Endometrial microvascular endothelial cells (primary cell): ENCODE data around the gene GUCA2B. TPM values are rescaled to one million over a fixed set of nuclear protein-coding genes. Genes with fewer than 3 reads are reported as not detected.

Experiments used
- in situ Hi-C: cut with HindIII; loops from 2 replicates; pipeline ENCODE4 v1.10.0; 2017; ENCODE audit warnings: low sequenced_read_pairs, low pct_unique_long_range_greater_than_20kb; ENCODE audit errors: inconsistent ontology term
- total RNA-seq: library from RNA; depleted of rRNA; stranded (reverse); fragments of >200 nt; gene quantifications from one replicate; pipeline ENCODE4 v1.2.3, GENCODE V29; 2015; ENCODE audit errors: inconsistent ontology term

The GUCA2B gene
- total RNA-seq, 1 donor from 2014 or later = not detected

DNA sequence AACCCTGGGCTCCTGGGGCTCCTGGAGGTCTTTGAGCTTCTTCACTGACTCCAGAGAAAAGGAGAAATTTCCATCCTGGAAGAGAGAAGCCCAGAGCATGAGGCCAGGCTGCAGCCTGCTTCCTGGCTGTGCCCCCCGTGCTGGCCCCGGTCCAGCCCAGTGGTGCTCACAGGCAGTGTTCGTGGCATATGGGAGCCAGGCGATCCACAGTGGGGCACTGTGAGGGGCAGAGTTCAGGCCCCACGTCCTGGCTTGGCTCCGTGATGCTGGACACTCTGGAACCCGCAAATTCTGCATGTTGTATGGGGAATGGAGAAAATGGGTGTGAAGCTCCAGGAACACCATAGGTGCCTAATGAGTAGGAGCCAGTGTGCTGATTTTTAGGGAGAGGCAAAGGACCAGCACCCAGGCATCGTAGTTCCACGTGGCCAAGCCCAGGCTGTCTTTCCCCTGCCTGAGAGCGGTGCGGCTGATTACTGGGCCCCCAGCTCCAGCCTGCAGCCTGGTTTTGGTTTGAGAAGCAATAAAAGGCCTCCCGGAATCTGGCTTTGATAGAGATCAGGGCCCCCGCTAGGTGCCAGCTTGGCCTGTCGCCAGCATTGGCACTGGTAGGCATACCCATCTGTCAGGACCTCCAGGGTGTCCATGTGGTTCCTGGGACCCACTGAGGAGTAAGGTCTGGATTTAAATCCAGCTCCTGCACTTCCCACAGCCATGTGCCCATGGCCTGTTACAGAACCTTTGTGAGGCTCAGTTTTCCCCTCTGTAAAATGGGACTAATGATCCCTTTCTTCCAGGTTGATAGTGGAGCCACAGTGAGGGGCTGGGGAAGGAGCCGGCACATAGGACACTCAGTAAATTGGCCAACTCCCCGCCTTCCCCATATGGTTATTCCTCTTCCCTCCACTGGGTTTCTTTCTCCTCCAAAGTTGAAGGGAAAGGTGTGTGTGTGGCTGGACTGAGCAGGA is 10.6 kb downstream of the GUCA2B start:
- in situ Hi-C loops = no loop called here

DNA sequence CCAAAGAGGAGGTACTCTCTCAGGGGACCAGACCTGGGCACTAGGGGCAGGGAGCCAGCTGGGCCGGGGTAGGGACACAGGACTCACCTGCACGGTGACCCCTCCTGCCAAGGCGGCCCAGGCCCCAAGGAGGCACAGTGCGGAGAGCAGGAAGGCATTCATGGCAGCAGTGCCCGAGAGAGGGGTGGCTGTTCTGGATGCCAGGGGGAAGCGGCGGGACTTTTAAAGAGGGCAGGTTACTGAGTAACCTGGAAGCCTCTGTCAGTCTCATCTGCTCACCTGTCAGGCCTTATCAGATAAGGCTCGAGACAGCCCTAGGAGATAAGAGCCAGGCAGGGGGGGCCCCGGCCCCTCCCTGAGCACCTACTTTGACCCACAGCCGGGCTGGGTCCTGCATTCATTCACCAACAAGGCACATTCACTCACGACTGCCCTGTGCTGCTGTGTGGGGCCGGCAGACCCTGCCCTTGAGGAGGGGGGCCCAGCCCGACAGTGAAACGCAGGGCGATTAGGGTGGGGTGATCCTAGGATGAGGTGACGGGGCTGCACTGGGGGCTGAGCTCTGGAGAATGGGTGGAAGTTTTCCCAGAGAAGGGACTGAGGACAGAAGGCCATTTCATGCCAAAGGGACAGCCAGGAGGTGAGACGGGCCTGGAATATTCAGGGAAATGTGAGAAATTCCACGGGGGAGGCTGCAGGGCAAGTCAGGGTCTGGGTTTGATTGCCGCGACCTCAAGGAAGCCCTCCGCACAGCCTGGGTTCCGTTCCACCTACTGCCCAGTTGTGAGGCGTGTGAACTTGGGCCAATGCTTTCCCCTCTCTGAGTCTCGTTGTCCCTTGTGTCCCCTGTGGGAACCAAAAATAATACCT is 11.6 kb downstream of the GUCA2B start, which contains the start of gene GUCA2A:
Gene GUCA2A, minus strand, starts transcription at position 195 of the 870 bp plus-strand sequence. Its CDS starts 33 bp downstream, at position 162.
- in situ Hi-C loops = no loop called here

DNA sequence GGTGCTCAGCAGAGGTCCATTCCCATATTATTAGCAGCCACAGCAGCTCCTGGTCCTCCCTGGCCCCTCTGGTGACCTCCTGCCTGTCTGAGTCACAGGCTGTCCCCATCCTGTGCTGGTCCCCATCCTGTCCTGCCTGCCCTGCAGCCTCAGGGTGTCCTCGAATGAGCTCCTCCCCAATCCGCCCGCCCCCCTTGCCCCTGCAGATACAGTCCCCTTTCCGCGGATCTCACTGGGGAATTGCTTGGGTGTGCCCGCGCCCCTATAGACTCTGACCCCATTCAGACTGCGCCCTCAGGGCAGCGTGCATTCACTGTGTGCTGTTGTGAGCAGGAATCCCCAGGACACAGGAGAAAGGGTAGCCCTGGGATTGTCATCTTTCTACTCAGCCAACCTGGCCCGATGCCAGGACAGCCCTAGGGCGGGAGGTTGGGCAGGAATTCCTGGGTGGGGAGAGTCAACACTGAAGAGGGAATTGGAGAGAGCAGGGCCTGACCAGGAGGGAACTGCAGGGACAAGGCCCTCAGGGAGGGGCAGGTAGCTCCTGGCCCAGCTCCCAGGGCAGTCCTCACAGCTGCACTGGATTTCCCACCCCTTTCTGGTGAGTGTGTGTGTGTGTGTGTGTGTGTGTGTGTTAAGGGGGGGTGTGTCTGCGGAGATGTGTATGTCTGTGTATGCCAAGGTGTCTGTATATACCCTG is 12.5 kb downstream of the GUCA2B start:
- in situ Hi-C loops = no loop called here

DNA sequence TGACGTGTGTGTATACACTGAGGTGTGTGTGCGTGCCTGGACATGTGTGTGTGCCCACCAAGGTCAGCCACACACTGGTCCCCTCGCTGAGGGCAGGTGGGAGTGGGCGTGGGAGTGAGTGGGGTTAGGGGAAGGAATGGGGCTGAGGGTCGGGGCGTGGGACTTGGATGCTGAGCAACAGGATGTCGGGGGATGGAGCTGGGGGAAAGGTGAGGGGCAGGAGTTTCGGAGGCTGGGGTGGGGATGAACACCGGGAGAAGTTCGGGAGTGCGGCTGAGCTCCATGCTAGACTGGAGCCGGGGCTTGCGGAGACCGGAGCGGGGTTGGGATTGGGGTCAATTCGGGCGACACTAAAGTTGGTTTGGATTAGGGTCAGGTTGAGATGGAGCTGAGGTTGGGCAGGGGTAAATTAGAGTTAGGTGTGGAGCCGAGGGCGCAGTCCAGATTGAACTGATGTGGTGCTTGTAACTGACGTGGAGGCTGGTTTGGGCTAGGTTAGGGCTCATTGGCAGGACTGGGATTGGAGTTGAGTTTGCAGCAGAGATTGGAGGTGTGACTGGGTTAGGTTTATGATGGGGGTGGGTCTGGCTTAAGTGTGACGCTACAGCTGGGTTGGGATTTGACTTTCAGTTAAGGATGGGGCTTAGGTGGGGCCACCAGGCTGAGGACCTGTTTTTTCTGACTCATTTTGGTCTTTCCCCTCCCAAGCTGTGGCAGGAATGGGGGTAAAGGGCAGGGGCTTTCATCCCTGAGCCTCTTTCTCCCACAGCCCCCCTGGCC is 14.6 kb downstream of the GUCA2B start:
- in situ Hi-C loops = no loop called here

DNA sequence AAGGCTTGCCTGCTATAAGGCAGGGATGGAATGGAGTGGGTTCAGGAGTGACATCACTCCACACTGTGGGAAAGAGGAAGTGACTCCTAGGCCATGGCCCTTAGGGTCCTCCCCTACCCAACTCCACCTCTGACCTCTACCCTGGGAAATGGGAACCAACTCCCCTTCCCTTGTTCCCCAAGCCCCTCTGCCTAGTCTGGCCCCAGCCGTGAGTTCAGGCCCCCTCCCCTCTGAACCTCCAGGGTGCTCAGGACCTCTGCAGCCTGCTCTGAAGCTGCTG is 15.1 kb downstream of the GUCA2B start:
- in situ Hi-C loops = no loop called here

DNA sequence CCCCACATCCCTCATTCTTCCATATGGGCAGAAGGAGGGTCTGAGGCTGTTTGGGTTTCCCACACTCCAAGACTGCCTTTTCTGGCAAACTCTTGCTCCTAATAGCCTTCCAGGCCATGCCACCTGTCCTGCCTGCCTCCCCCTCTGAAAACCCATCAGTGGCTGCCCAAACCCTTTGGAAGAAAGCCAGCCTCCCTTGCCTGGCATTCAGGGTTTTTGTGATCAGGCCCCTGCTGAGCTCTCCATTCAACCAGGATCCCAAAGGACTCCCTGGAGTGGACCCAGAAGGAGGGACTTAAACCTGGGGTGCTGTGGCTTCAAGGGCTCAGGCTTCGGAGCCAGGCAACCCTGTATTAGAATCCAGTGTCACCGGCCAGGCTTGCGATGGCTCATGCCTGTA is 15.6 kb downstream of the GUCA2B start:
- in situ Hi-C loops = no loop called here

DNA sequence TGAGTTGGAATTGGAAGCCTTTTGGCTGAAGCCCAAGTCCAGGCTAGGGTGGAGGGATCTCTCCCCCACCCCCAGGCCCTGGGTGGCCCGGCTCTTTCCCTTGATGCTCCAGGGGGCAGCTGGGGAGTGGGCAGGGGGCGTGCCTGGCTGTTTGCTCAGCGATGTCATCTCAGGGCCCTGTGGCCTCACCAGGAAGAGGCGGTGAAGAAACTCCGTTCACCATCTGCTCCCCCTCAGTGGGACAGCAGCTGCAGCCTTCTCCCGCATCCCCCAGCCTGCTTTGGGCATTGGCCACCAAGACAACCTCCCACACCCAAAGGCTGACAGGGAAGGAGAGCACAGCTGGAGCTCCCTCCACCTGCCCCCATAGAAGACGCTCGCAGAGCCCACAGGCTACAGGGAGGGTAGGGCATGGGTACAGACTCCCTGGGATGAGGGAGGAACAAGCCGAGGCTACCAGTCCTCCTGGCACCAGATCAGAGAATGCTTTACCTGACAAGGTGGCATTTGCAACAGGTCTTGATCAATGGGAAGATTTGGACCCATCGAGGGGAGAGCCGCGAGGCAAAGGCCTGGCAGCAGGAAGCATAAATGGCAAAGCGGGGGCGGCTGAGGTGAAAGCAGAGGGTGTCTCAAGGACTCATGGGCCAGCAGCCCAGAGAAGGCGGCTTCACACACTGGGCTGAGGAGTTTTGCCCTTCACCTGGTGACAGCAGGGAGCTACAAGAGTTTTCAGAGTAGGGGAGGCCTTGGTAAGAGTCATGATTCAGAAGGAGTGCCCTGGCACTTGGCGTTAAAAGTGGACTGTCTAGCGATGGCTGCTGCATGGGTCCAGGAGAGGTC is 17.8 kb downstream of the GUCA2B start:
- in situ Hi-C loops = no loop called here

DNA sequence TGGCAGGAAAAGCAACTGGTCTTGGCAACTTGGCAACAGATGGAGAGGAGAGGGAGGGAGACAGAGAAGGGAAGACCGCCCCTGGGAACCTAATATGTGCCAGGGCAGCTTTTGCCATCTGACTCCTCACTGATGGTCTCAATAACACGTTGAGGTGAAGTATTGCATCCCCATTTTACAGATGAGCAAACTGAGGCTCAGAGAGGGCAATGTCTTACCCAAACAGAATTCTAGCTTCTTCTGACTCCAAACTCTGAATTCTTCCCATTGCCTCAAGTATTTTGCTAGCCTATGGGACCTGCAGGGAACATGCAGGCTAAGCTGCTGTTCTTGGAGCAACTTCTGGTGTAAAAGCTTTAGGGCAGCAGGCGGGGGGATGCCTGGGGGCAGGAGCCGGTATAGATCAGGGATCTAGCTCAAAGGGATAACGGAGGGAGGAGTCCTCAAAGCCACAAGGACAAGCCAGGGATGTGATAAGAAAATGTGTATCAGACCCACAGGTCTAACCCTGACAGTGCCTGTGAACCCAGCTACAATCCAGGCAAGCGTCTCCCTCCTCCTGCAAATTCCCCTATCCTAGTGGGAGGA is 18.6 kb downstream of the GUCA2B start:
- in situ Hi-C loops = no loop called here

DNA sequence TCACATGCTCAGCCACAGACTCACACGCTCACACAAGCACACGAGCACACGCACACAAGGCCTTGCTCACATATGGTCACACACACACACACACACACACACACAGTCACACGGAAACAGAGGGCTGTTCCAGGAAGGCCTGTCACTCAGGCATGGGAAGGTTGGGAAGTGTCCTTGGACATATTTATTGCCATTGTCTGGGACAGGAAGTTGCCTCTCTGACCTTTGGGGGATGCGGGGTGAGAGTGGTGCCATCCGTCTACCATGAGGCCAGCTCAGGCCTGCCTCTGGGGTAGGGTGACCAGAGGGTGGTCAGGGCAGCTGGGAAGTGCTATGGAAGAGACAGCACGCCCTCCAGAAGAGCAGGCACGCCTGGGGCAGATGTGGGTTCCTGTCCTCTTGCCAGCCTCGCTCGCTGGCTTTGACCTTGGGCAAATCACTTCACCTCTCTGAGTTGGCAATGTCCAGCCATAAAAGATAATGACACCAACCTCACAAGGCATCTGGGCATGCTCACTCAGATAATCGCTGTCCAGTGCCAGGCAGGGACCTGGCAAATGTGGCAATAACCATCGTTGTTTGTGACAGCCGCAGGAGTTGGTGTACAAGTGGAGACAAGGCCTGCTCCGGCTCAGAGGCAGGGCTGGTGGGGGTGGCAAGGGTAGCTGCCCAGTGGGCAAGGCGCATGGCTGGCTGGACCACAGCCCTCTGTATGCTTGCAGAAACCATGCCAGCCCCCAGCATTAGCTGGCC is 19.3 kb downstream of the GUCA2B start:
- in situ Hi-C loops = no loop called here

DNA sequence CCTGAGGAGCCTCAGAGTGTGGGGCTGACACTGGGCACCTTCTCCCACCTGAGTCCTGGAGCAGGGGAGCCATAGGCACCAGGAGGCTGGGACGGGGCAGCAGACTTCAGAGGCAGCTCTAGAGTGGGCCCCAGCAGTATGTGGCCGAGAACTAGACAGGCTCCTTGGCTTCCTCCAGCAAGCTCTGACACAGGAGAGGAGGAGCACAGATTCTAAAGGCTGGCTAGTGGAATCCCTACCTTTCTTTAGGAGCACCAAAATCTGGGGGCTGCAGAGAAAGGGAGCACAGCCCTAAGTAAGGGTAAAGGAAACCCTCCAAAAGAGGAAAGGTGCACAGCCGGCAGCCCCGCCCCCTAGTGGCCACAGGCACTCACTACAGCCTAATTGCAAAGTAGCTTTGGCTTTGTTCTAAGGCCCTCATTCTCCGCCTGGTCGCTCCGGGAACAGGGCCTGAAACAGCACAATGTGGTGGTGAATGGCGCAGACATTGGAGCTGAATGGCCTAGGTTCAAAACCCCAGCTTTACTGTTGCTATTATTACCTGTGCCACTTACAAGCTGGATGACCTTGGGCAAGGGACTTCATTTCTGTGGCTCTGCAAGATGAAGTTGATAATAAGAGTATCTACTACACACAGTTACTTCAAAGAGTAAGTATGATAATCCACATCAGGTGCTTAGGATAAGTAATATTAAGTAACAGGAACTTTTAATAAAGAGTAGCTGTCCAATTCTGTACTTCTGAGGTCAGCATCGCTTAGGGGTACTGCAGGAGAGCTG is 20.1 kb downstream of the GUCA2B start:
- in situ Hi-C loops = no loop called here

DNA sequence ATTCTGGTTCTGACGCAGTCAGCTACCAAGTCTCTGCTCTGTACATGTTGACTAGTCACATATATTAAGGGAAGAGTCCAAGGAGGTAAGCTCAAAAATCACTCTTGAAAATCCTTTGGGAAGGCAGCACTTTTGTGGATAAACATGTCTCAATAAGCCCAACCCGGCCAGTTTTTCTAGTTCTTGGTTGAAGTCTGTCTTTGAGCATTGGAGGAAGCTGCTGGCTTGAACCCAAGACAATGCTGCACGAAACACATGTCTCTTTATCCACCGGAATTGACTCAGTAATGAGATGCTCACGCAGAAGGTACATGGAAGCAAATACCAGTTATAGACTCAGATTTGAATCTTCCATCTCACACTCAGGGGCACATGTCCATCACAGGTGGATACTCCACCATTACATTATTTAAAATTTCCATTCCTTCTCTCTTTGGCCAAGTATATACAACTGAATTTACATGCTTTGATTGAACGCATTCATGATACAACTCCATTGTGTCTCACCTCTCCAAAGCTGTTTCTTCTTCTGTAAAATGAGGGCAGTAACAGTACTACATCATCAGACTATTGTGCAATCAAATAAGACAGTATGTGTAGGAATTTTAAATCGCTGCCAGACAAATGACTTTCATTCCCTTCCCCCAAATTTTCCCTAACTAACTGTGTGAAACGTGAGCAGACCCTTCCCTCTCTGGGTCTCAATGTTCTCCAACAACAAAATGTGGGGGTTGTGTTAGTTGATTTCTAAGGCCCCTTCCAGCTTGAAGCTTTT is 20.9 kb downstream of the GUCA2B start:
- in situ Hi-C loops = no loop called here

DNA sequence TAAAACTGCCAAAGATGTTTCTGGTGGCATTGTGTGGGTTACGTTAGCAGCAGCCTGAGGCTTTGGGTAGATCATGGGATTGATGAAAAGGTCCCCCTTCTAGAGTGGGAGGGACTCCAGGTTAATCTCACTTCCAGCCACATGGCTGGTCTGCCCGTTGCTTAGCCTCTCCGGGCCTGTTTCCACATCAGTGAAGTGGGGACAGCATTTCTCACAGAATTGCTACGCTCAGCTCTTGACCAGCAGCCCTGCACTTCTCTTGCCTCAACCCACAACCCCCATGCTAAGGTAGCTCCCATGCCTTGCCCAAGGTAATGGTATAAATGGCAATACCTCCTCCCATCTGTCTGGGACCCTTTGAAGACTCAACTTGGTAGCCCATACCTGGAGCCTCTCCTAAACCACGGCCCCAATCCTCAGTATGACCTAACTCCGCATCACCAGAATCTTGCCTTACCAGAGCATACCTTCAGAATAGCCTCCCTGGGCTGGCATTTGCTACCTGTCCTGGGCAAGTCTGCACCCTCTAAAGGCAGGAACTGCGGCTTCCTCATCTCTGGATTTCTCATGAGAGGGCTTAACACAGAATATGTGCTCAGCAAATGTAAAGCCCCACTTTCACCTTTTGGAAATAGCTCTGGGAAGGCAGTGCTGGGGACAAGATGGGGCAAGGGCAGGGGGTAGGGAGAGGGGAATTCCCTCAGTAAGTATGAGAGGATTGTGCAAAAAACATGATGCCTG is 22.3 kb downstream of the GUCA2B start:
- in situ Hi-C loops = no loop called here

DNA sequence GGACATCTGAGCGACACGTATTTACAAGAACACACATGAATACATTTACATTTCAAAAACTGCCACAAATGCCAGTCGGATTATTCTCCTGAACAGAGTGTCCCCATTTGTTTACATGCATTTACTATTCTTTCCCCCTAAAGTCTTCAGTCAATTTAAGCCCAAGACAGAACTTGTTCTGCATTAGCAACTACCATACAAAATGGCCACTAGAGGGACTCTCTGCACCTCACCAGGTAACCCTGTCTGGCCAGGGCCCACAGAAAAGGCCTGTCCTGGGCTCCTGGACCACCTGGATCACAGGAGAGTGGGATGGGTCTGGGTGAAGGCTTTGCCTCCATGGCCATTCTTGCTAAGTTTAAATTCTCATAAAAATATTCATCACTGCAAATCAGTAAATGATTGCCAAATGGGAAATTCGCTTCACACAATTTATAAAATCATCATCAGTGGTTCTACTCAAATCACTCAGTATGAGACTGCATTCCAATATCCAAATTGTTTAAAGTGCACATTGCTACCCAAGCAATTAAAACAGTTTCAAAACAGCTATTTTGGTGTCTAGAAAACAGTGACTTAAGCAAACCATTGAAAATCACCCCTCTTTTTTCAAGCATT is 23.8 kb downstream of the GUCA2B start:
- in situ Hi-C loops = no loop called here

DNA sequence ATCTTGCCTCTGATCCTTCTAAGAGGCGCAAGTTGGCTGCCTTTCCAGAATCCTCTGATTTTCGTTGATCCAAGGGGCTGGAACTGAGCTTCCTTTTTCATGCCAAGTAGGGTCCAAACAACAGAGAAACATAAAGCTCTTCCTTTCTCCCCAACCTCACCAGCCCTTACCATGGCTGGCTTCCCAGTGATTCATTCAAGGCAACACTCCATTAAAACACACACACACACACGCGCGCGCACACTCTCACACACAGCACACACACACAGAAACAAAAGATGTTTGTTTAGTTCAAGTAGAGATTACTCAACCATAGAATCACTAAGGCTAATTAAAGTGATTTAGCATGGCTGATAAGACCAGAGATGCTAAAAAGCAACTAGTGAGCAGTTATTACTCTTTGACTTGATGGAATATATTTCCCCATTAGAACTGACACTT is 24.4 kb downstream of the GUCA2B start:
- in situ Hi-C loops = no loop called here
